ENCODE measurements around the gene ZNF608.

DNA sequence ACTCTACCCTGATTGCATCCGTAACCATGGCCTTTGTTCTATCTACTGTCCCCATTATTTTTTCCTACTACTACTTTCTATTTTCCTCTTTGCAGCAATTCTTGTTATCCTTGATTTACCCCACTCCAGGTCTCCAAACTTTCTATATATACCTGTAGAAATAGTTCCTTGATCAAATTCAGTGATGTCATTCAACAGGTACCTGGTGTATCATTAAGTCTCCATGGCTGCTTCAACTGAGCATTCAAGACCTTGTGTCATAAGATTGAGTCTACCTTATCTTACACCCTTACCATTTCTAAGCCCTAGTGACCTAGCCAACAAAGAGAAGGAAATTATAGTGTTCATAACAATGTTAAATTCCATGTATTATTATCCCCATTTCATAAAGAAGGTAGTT lies 35.8 kb upstream of the ZNF608 start:
- no peak for TF ChIP-seq CTCF (IDR thresholded peaks at IDR 0.05)
- TF ChIP-seq POLR2AphosphoS5 (IDR thresholded peaks at IDR 0.05) = no peak
- no peak for TF ChIP-seq POLR2A (IDR thresholded peaks at IDR 0.05; ENCODE audit: low read depth)
- no peak for TF ChIP-seq EP300 (IDR thresholded peaks at IDR 0.05)
